ENCODE data around the gene TNRC6C.

The TNRC6C gene

DNA sequence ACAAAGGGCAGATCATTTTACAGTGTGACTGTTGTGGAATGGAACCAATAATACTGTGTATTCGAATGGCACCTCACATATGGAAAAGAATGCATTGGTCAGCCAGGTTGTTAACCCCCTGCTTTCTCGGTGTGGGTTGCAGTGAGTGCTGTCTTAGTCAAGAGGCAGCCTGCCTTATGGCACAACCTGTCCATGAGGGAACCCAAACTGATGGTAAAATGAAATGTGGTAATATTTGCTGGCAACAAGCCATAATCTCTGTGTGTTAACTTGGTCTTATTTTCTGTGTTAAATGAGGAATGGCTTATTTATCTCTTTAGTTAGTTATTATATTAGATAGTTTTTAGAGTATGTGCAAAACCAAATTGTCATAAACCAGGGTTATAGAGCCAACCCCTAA, 88.4 kb downstream of the TNRC6C start:
- Histone ChIP-seq H3K27ac (replicated peaks; ENCODE audit: low read length) (no peak overlapping the region), H3K18ac (ENCODE audit: low read length) (no peak overlapping the region), H3K9me3 (replicated peaks in 1 of 2; ENCODE audit: control insufficient read depth in 2 of 2, insufficient read depth in 1 of 2, low read depth in 1 of 2, low read length in 2 of 2) (peaks cover 4 to 10% of the 10 kb centered on the region in 2 donors), H3K4me3 (ENCODE audit: low read length in 2 of 2) (no peak overlapping the region), H3K79me1 (ENCODE audit: low read depth, low read length) (peaks cover 4% of the 10 kb centered on the region), H3K27me3 (ENCODE audit: control insufficient read depth in 3 of 3, insufficient read depth in 3 of 3, low read depth in 1 of 3, low read length in 3 of 3) (no peaks in the 10 kb centered on the region), H3K4ac (ENCODE audit: low read length) (no peak overlapping the region), H3K4me1 (ENCODE audit: control insufficient read depth in 2 of 2, insufficient read depth in 1 of 2, low read depth in 1 of 2, low read length in 2 of 2) (no peaks in the 10 kb centered on the region), H2BK12ac (ENCODE audit: low read length) (no peak overlapping the region), H2BK120ac (ENCODE audit: low read depth, low read length) (no peak overlapping the region), H4K91ac (ENCODE audit: low read depth, low read length, poor library complexity) (no peak overlapping the region), H2AFZ (ENCODE audit: low read length) (no peak overlapping the region), H3K4me2 (ENCODE audit: insufficient read depth, low read length, poor library complexity, severe bottlenecking) (no peak overlapping the region), H2AK5ac (ENCODE audit: low read depth, low read length) (no peak overlapping the region), H2BK15ac (ENCODE audit: low read length) (no peak overlapping the region), H3K23ac (ENCODE audit: low read depth, low read length, poor library complexity) (no peak overlapping the region), H3K36me3 (replicated peaks in 1 of 2; ENCODE audit: control insufficient read depth in 2 of 2, insufficient read depth in 2 of 2, low read length in 2 of 2) (peaks cover 44 to 81% of the 10 kb centered on the region in 2 donors), H2BK5ac (ENCODE audit: low read length) (no peak overlapping the region), H3K14ac (ENCODE audit: low read length) (no peak overlapping the region), H3K9ac (ENCODE audit: low read depth, low read length, poor library complexity) (no peak overlapping the region), H4K8ac (ENCODE audit: low read depth, low read length) (no peak overlapping the region)
- DNase-seq (ENCODE audit: low spot score) = no peak
- no CpG with 5 or more reads among the region's 2 CpGs for WGBS, 2 donors (ENCODE audit: extremely low coverage in 2 of 2, insufficient read length in 2 of 2, insufficient replicate concordance in 1 of 2)

DNA sequence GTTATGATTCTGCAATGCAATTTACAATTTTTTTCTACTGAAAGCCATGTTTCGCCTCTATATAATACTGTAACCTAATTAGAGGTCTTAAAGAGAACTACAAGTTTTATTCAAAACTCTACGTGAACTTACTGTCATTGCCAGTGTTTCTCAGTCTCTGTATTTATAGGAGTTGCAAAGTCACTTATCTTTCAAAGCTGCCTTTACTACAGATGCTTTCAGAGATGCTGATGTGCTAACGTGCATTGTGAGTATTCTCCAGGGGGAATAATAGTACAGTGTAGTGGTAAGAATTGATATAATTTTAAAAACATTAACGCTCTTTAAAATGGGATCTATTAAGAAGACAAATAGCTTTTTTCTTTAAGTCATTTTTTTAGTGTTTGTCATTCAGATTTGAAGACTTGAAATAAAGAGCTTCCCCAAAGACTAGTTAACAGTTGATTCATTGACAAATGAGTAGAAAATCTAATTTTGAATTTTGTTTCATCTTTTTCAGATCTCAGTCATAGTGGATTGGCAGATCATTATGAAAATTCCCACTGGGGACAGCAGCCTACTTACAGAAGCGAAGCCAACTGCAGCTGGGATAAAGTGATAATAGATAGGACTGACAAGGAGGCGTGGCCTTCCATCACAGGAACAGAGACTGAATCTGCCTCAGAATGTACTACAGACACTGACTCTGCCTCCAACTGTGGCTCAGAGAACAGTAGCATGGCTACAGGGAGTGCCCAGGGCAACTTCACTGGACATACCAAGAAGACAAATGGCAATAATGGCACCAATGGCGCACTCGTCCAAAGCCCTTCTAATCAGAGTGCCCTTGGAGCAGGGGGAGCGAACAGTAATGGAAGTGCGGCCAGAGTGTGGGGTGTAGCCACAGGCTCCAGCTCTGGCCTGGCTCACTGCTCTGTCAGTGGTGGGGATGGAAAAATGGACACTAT, 90.1 kb downstream of the TNRC6C start:
- no peak overlapping the region for H3K27ac ChIP-seq (replicated peaks; ENCODE audit: low read length)
- no peak overlapping the region for H3K4me2 ChIP-seq (ENCODE audit: insufficient read depth, low read length, poor library complexity, severe bottlenecking)
- H3K14ac ChIP-seq (ENCODE audit: low read length) = no peak overlapping the region
- no peak overlapping the region for H2BK15ac ChIP-seq (ENCODE audit: low read length)
- no peak overlapping the region for H2BK120ac ChIP-seq (ENCODE audit: low read depth, low read length)
- H3K23ac ChIP-seq (ENCODE audit: low read depth, low read length, poor library complexity) = peak overlapping the region; percentile 0
- peaks cover 43 to 80% of the 10 kb centered on the region in 2 donors for H3K36me3 ChIP-seq (replicated peaks in 1 of 2; ENCODE audit: control insufficient read depth in 2 of 2, insufficient read depth in 2 of 2, low read length in 2 of 2)
- H3K4ac ChIP-seq (ENCODE audit: low read length) = no peak overlapping the region
- peaks cover 2% of the 10 kb centered on the region for H3K79me1 ChIP-seq (ENCODE audit: low read depth, low read length)
- no peak overlapping the region for H2BK5ac ChIP-seq (ENCODE audit: low read length)
- no peak for DNase-seq (ENCODE audit: low spot score)
- no peak overlapping the region for H4K8ac ChIP-seq (ENCODE audit: low read depth, low read length)
- H3K27me3 ChIP-seq (ENCODE audit: control insufficient read depth in 3 of 3, insufficient read depth in 3 of 3, low read depth in 1 of 3, low read length in 3 of 3) = no peaks in the 10 kb centered on the region
- H4K91ac ChIP-seq (ENCODE audit: low read depth, low read length, poor library complexity) = no peak overlapping the region
- no CpG with 5 or more reads among the region's 10 CpGs for WGBS, 2 donors (ENCODE audit: extremely low coverage in 2 of 2, insufficient read length in 2 of 2, insufficient replicate concordance in 1 of 2)
- H3K18ac ChIP-seq (ENCODE audit: low read length) = no peak overlapping the region
- H3K9me3 ChIP-seq (replicated peaks in 1 of 2; ENCODE audit: control insufficient read depth in 2 of 2, insufficient read depth in 1 of 2, low read depth in 1 of 2, low read length in 2 of 2) = peaks cover 4 to 10% of the 10 kb centered on the region in 2 donors
- H3K9ac ChIP-seq (ENCODE audit: low read depth, low read length, poor library complexity) = no peak overlapping the region
- no peak overlapping the region for H3K4me3 ChIP-seq (ENCODE audit: low read length in 2 of 2)
- no peak overlapping the region for H2AFZ ChIP-seq (ENCODE audit: low read length)
- no peak overlapping the region for H2AK5ac ChIP-seq (ENCODE audit: low read depth, low read length)
- no peaks in the 10 kb centered on the region for H3K4me1 ChIP-seq (ENCODE audit: control insufficient read depth in 2 of 2, insufficient read depth in 1 of 2, low read depth in 1 of 2, low read length in 2 of 2)
- H2BK12ac ChIP-seq (ENCODE audit: low read length) = no peak overlapping the region

DNA sequence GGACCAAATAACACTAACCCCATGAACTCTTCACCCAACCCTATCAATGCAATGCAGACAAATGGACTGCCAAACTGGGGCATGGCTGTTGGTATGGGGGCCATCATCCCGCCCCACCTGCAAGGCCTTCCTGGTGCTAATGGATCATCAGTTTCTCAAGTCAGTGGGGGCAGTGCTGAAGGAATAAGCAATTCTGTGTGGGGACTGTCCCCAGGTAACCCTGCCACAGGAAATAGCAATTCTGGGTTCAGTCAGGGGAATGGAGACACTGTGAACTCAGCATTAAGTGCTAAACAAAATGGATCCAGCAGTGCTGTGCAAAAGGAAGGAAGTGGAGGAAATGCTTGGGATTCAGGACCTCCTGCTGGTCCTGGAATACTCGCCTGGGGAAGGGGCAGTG, 91.1 kb downstream of the TNRC6C start:
- Histone ChIP-seq H3K14ac (ENCODE audit: low read length) (no peak overlapping the region), H3K4me1 (ENCODE audit: control insufficient read depth in 2 of 2, insufficient read depth in 1 of 2, low read depth in 1 of 2, low read length in 2 of 2) (no peaks in the 10 kb centered on the region), H2AFZ (ENCODE audit: low read length) (no peak overlapping the region), H3K79me1 (ENCODE audit: low read depth, low read length) (peaks cover 2% of the 10 kb centered on the region), H3K4ac (ENCODE audit: low read length) (no peak overlapping the region), H3K4me2 (ENCODE audit: insufficient read depth, low read length, poor library complexity, severe bottlenecking) (no peak overlapping the region), H3K23ac (ENCODE audit: low read depth, low read length, poor library complexity) (peak overlapping the region; percentile 25), H2AK5ac (ENCODE audit: low read depth, low read length) (no peak overlapping the region), H2BK5ac (ENCODE audit: low read length) (no peak overlapping the region), H3K27ac (replicated peaks; ENCODE audit: low read length) (no peak overlapping the region), H3K36me3 (replicated peaks in 1 of 2; ENCODE audit: control insufficient read depth in 2 of 2, insufficient read depth in 2 of 2, low read length in 2 of 2) (peaks cover 49 to 80% of the 10 kb centered on the region in 2 donors), H4K91ac (ENCODE audit: low read depth, low read length, poor library complexity) (no peak overlapping the region), H2BK120ac (ENCODE audit: low read depth, low read length) (no peak overlapping the region), H3K9me3 (replicated peaks in 1 of 2; ENCODE audit: control insufficient read depth in 2 of 2, insufficient read depth in 1 of 2, low read depth in 1 of 2, low read length in 2 of 2) (peaks cover 4 to 10% of the 10 kb centered on the region in 2 donors), H3K27me3 (ENCODE audit: control insufficient read depth in 3 of 3, insufficient read depth in 3 of 3, low read depth in 1 of 3, low read length in 3 of 3) (no peaks in the 10 kb centered on the region), H3K18ac (ENCODE audit: low read length) (no peak overlapping the region), H2BK12ac (ENCODE audit: low read length) (no peak overlapping the region), H2BK15ac (ENCODE audit: low read length) (no peak overlapping the region), H3K4me3 (ENCODE audit: low read length in 2 of 2) (no peak overlapping the region), H4K8ac (ENCODE audit: low read depth, low read length) (no peak overlapping the region), H3K9ac (ENCODE audit: low read depth, low read length, poor library complexity) (no peak overlapping the region)
- DNase-seq (ENCODE audit: low spot score) = no peak
- no CpG with 5 or more reads among the region's 2 CpGs for WGBS, 2 donors (ENCODE audit: extremely low coverage in 2 of 2, insufficient read length in 2 of 2, insufficient replicate concordance in 1 of 2)

DNA sequence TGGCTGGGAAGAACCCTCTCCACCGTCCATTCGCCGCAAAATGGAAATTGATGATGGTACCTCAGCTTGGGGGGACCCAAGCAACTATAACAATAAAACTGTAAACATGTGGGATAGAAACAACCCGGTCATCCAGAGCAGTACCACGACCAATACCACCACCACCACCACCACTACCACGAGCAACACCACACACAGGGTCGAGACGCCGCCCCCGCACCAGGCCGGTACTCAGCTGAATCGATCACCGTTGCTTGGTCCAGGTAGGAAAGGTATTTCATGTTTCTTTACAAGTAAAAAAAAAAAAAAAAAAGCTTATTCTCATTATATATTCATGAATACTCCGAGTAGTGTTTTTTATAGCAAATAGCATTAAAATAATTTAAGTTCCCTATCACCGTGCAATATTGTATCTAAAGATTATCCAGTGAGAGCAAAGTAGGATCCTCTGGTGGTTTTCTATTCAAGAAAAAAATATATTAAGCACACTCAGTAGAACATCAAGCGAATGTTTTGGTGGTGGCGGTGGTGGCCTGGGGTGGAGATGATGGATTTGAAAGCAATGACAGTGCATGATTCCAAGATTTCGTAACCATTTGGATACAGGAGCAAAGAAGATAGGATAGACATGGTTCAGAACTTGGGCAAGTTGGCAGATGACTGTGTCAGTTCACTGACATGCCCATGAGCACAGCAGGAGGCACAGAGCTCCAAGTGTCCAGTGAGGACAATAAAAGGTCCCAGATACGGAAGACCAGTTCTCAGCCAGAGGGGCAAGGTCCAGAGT, 92.9 kb downstream of the TNRC6C start:
- Histone ChIP-seq H2AFZ (ENCODE audit: low read length) (no peak overlapping the region), H4K91ac (ENCODE audit: low read depth, low read length, poor library complexity) (no peak overlapping the region), H4K8ac (ENCODE audit: low read depth, low read length) (no peak overlapping the region), H3K4me2 (ENCODE audit: insufficient read depth, low read length, poor library complexity, severe bottlenecking) (no peak overlapping the region), H3K27me3 (ENCODE audit: control insufficient read depth in 3 of 3, insufficient read depth in 3 of 3, low read depth in 1 of 3, low read length in 3 of 3) (no peaks in the 10 kb centered on the region), H3K4me3 (ENCODE audit: low read length in 2 of 2) (no peak overlapping the region), H3K4me1 (ENCODE audit: control insufficient read depth in 2 of 2, insufficient read depth in 1 of 2, low read depth in 1 of 2, low read length in 2 of 2) (no peaks in the 10 kb centered on the region), H3K14ac (ENCODE audit: low read length) (no peak overlapping the region), H2BK12ac (ENCODE audit: low read length) (no peak overlapping the region), H2AK5ac (ENCODE audit: low read depth, low read length) (no peak overlapping the region), H3K36me3 (replicated peaks in 1 of 2; ENCODE audit: control insufficient read depth in 2 of 2, insufficient read depth in 2 of 2, low read length in 2 of 2) (peaks cover 50 to 77% of the 10 kb centered on the region in 2 donors), H2BK120ac (ENCODE audit: low read depth, low read length) (no peak overlapping the region), H3K4ac (ENCODE audit: low read length) (no peak overlapping the region), H3K23ac (ENCODE audit: low read depth, low read length, poor library complexity) (no peak overlapping the region), H2BK15ac (ENCODE audit: low read length) (no peak overlapping the region), H3K18ac (ENCODE audit: low read length) (no peak overlapping the region), H3K27ac (replicated peaks; ENCODE audit: low read length) (no peak overlapping the region), H3K9ac (ENCODE audit: low read depth, low read length, poor library complexity) (no peak overlapping the region), H3K9me3 (replicated peaks in 1 of 2; ENCODE audit: control insufficient read depth in 2 of 2, insufficient read depth in 1 of 2, low read depth in 1 of 2, low read length in 2 of 2) (peaks cover 0 to 2% of the 10 kb centered on the region in 2 donors), H3K79me1 (ENCODE audit: low read depth, low read length) (peaks cover 4% of the 10 kb centered on the region), H2BK5ac (ENCODE audit: low read length) (no peak overlapping the region)
- WGBS, 2 donors (ENCODE audit: extremely low coverage in 2 of 2, insufficient read length in 2 of 2, insufficient replicate concordance in 1 of 2) = no CpG with 5 or more reads among the region's 19 CpGs
- no peak for DNase-seq (ENCODE audit: low spot score)

All from neuronal stem cell (in vitro differentiated cells).